Retina (tissue), 1 donor: ENCODE results near the gene SCLY.
"Not testable (repeated sequence)": the region's sequence is repeated elsewhere in the genome, so short reads cannot be mapped to it uniquely, and the experiment has no call there.

ENCODE experiments used
- DNase-seq: peaks from one replicate; pipeline ENCODE4 v3.0.0-alpha.2; 2016

The SCLY gene

DNA sequence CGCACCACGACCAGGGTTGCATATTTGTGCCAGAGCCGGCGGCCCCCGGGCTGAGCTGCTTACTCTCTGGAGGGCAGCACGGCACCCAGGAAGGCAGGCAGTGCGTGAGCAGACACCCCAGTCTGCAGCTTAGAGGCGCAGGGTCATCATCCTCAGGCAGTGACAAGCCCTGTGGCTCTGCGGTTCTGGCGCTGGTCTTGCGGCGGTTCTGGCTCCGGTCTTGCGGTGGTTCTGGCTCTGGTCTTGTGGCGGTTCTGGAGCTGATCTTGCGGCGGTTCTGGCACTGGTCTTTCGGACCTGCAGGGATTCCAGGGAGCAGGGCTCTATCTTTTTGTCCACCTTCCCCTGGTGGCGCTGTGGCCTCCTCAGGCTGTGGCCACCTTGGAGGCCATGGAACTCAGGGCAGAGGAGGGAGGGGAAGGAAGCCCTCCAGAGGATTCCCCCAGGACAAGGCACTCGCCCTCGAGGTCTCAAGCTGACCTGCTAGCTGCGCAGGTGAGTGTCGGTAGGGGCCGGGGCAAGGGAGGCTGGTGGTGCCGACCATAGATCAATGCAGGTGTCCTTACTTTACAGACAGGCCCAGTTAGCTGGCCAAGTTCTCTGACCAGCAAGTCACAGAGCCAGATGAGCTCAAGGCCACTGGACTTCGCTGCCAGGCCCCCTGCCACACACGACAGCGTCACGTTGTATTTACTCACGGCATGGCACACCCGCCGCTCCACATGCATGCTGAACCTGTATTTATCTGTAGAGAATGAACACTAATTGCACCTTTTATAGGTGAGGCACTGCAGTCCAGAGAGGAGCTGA, 54.3 kb downstream of the SCLY start:
- no peak for DNase-seq

DNA sequence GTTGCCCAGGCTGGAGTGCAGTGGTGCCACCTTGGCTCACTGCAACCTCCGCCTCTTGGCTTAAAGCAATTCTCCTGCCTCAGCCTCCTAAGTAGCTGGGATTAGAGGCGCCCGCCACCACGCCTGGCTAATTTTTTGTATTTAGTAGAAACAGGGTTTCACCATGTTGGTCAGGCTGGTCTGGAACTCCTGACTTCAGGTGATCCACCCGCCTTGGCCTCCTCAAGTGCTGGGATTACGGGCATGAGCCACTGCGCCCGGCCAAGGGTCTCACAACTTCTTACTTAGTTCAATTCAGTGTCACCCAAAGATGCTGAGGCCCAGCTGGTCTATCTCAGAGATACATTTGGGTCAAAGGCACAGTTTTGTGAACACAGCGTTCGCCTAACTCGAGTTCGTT, 54.9 kb downstream of the SCLY start:
- DNase-seq, result not testable (repeated sequence)

GRCh38 chr2:238116298-238117198, 55.7 kb downstream of the SCLY start:
- no peak for DNase-seq

- DNase-seq, result no peak
These were observed 56.7 kb downstream of the SCLY start for GRCh38 chr2:238117199-238118154.

DNA sequence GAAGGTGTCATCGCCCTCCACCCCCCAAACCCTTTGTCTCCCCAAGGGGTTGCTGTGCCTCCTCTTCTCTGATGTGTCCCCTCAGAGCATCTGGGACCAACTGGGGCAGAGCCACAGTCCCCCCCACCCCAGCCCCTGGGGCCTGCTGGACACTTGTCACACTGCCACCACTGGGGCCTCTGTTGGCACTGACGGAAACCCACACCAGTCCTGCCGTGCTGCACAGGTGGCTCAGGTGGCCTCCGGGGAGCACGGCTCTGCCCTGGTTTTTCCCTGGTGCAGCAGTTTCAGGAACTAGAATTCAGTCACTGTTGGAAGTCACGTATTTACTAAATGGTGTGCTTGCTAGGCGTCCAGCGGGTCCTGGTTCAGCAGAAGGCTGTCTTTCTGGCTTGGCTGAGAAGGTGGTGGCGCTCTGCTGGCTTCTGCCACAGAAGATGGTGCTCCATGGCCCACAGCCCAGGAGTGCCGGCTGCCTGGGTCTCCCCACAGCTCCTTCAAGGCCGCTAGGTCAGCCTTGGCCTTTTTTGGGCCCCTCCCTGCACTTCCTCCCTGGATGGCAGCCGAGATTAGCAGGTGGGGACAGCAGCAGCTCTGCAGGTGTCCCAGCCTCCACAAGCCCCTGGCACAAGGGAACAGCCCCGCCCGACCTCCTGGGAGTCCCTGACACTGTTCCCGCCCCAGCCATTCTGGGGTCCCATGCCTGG, 59.1 kb downstream of the SCLY start:
- no peak for DNase-seq

GRCh38 chr2:238120463-238121298, 59.9 kb downstream of the SCLY start:
- DNase-seq, result peak; percentile 83

- no peak for DNase-seq
These were observed 60.9 kb downstream of the SCLY start for GRCh38 chr2:238121511-238122286.

GRCh38 chr2:238122287-238123217, 61.8 kb downstream of the SCLY start:
- no peak for DNase-seq

- no peak for DNase-seq
These were observed 62.6 kb downstream of the SCLY start for GRCh38 chr2:238123218-238123971.

DNA sequence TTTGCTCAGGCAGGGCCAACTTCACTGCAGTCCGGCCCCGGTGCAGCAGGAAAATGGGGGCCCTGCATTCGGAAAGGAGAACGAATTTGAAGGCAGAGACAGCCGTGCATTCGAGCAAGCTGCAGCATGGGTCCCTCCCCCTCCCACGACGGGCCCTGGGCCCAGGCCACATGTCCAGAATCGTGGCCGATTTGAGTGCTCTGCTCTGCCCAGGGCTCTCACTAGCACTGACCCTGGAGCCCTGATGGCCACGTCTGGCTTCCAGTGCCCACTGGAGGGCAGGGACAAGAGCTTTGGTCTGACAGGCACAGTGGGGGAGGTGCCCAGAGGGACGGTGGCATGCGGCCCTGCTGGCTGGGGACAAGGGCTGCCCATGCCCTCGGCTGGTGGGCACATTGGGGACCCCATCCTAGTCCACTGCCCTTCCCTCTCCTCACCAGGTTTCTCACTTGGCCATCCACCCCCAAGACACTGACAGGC, 63.2 kb downstream of the SCLY start:
- DNase-seq, result no peak

GRCh38 chr2:238124488-238125126, 63.8 kb downstream of the SCLY start:
- DNase-seq, result no peak

DNA sequence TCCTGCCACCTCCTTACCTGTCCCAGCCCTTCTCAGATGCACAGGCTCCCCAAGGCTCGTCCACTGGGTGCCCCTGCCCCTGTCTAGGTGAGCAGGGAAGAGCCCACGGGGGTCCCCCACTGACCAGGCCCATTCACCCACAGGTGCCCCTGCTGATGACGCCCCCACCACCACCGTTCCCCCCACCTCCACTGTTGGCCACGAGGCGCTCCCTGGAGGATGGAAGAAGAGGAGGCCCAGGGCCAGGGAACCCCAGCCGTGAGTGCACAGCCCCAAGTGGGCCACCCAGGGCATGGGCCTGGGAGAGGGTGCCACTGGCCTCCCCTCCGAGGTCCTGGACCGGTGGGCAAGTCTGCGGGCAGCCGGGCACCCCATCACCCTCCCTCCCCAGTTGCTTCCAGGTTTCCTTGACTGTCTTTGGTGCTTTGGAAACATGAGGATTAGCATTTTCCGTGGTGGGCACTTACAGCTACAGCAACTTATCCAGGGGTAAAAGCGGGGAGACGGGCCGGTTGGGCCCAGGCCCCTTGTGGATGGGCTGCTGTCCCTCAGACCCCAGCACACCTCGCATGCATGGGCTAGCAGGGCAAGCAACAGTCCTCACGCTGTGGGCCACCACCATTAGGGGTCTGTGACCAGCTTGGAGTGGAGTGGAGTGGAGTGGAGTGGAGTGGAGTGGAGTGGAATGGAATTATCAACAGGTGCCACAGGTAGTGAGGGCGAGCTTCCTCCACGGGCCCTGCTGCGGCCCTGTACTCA, 64.5 kb downstream of the SCLY start:
- no peak for DNase-seq

GRCh38 chr2:238126338-238126737, 65.5 kb downstream of the SCLY start:
- DNase-seq, result no peak

- DNase-seq, result no peak
These were observed 66.0 kb downstream of the SCLY start for GRCh38 chr2:238126775-238127164.

- peak; percentile 62 for DNase-seq
These were observed 66.6 kb downstream of the SCLY start for GRCh38 chr2:238127165-238128060.

GRCh38 chr2:238128061-238128440, 67.2 kb downstream of the SCLY start:
- no peak for DNase-seq
